Measurements from ENCODE around the gene ANO4.

- TF ChIP-seq CTCF (IDR thresholded peaks at IDR 0.05): no peak
- no peak for TF ChIP-seq EZH2 (IDR thresholded peaks at IDR 0.05; ENCODE audit: borderline replicate concordance, insufficient read depth, low read depth, low read length, poor library complexity, severe bottlenecking)
Observed at GRCh38 chr12:100953677-100954076, 159.1 kb downstream of the ANO4 start.

Data from B cell (primary cell).